ENCODE data around the gene CAMK2B.

CAMK2B gene

GRCh38 chr7:44321796-44322195 is 3.6 kb downstream of the CAMK2B start:
- H3K27me3 ChIP-seq (ENCODE audit: insufficient read depth, low read length): peaks cover 5% of the 10 kb centered on the region

GRCh38 chr7:44320794-44321371 is 4.5 kb downstream of the CAMK2B start:
- no peak overlapping the region for H3K27ac ChIP-seq (ENCODE audit: low read depth, low read length, poor library complexity, severe bottlenecking)
- H3K36me3 ChIP-seq (ENCODE audit: insufficient read depth, low read length): no peaks in the 10 kb centered on the region
- H3K79me2 ChIP-seq (ENCODE audit: insufficient read depth, low read length): no peaks in the 10 kb centered on the region
- H3K9me2 ChIP-seq (ENCODE audit: low read depth, low read length): no peaks in the 10 kb centered on the region
- no peaks in the 10 kb centered on the region for H3K4me1 ChIP-seq (ENCODE audit: insufficient read depth, low read length, severe bottlenecking)
- no peaks in the 10 kb centered on the region for H3K9me3 ChIP-seq (ENCODE audit: low read length)
- H3K27me3 ChIP-seq (ENCODE audit: insufficient read depth, low read length): peaks cover 5% of the 10 kb centered on the region
- H3K4me2 ChIP-seq (ENCODE audit: low read length): no peak overlapping the region
- no peak overlapping the region for H3K9ac ChIP-seq (ENCODE audit: low read length)
- no peak for TF ChIP-seq CTCF (IDR thresholded peaks at IDR 0.05; ENCODE audit: low read length)
- no peak for TF ChIP-seq EZH2 (IDR thresholded peaks at IDR 0.05; ENCODE audit: borderline replicate concordance, low read length)
- H3F3A ChIP-seq (ENCODE audit: insufficient read depth, low read length): no peaks in the 10 kb centered on the region
- H4K20me1 ChIP-seq (ENCODE audit: insufficient read depth, low read length): no peaks in the 10 kb centered on the region
- H3K4me3 ChIP-seq (ENCODE audit: low read depth, low read length, poor library complexity, severe bottlenecking): no peak overlapping the region
- H2AFZ ChIP-seq (ENCODE audit: low read length): no peak overlapping the region

More at GRCh38 chr7:44321796-44322195, 3.6 kb downstream of the CAMK2B start:
- H4K20me1 ChIP-seq (ENCODE audit: insufficient read depth, low read length): no peaks in the 10 kb centered on the region
- no peak overlapping the region for H3K27ac ChIP-seq (ENCODE audit: low read depth, low read length, poor library complexity, severe bottlenecking)
- H3K9ac ChIP-seq (ENCODE audit: low read length): no peak overlapping the region
- H3K4me3 ChIP-seq (ENCODE audit: low read depth, low read length, poor library complexity, severe bottlenecking): no peak overlapping the region
- H2AFZ ChIP-seq (ENCODE audit: low read length): no peak overlapping the region
- no peaks in the 10 kb centered on the region for H3K79me2 ChIP-seq (ENCODE audit: insufficient read depth, low read length)
- H3K4me2 ChIP-seq (ENCODE audit: low read length): no peak overlapping the region
- no peaks in the 10 kb centered on the region for H3K9me3 ChIP-seq (ENCODE audit: low read length)
- H3K4me1 ChIP-seq (ENCODE audit: insufficient read depth, low read length, severe bottlenecking): no peaks in the 10 kb centered on the region
- H3K36me3 ChIP-seq (ENCODE audit: insufficient read depth, low read length): no peaks in the 10 kb centered on the region
- no peaks in the 10 kb centered on the region for H3F3A ChIP-seq (ENCODE audit: insufficient read depth, low read length)
- no peak for TF ChIP-seq CTCF (IDR thresholded peaks at IDR 0.05; ENCODE audit: low read length)
- no peak for TF ChIP-seq EZH2 (IDR thresholded peaks at IDR 0.05; ENCODE audit: borderline replicate concordance, low read length)
- H3K9me2 ChIP-seq (ENCODE audit: low read depth, low read length): no peaks in the 10 kb centered on the region

GRCh38 chr7:44320141-44320540 is 5.3 kb downstream of the CAMK2B start:
- Histone ChIP-seq H3K4me3 (ENCODE audit: low read depth, low read length, poor library complexity, severe bottlenecking) (no peak overlapping the region), H3K36me3 (ENCODE audit: insufficient read depth, low read length) (no peaks in the 10 kb centered on the region), H3K9me2 (ENCODE audit: low read depth, low read length) (no peaks in the 10 kb centered on the region), H3K27me3 (ENCODE audit: insufficient read depth, low read length) (peaks cover 5% of the 10 kb centered on the region), H3K27ac (ENCODE audit: low read depth, low read length, poor library complexity, severe bottlenecking) (no peak overlapping the region), H3K79me2 (ENCODE audit: insufficient read depth, low read length) (no peaks in the 10 kb centered on the region), H3F3A (ENCODE audit: insufficient read depth, low read length) (no peaks in the 10 kb centered on the region), H3K4me1 (ENCODE audit: insufficient read depth, low read length, severe bottlenecking) (no peaks in the 10 kb centered on the region), H4K20me1 (ENCODE audit: insufficient read depth, low read length) (no peaks in the 10 kb centered on the region), H3K9me3 (ENCODE audit: low read length) (no peaks in the 10 kb centered on the region), H2AFZ (ENCODE audit: low read length) (no peak overlapping the region), H3K4me2 (ENCODE audit: low read length) (no peak overlapping the region), H3K9ac (ENCODE audit: low read length) (no peak overlapping the region)
- no peak for TF ChIP-seq CTCF (IDR thresholded peaks at IDR 0.05; ENCODE audit: low read length)
